Subcutaneous abdominal adipose tissue (tissue), 5 donors: ENCODE data around the gene MICU1.

ENCODE experiments used
- H3K27ac ChIP-seq: one replicate; pipeline ENCODE4 v1.7.0; 2013; ENCODE audit warnings: low read depth, mild to moderate bottlenecking, inconsistent platforms, low read length, moderate library complexity
- H3K27me3 ChIP-seq, 5 donors: one replicate each; pipeline ENCODE4 v1.7.0; 2013; ENCODE audit warnings: low read length in 5 of 5, inconsistent platforms in 1 of 5; ENCODE audit not compliant: control insufficient read depth in 5 of 5, insufficient read depth in 4 of 5
- H3K36me3 ChIP-seq, 5 donors: one replicate each; pipeline ENCODE4 v1.7.0; 2013; ENCODE audit warnings: low read length in 5 of 5; ENCODE audit not compliant: control insufficient read depth in 5 of 5, insufficient read depth in 5 of 5
- H3K4me1 ChIP-seq, 5 donors: one replicate each; pipeline ENCODE4 v1.7.0; 2013; ENCODE audit warnings: low read length in 5 of 5, mild to moderate bottlenecking in 3 of 5, moderate library complexity in 1 of 5; ENCODE audit not compliant: control insufficient read depth in 5 of 5, insufficient read depth in 5 of 5
- H3K4me3 ChIP-seq, 5 donors: one replicate each; pipeline ENCODE4 v1.7.0; 2013; ENCODE audit warnings: low read length in 5 of 5, low read depth in 1 of 5
- H3K9ac ChIP-seq, 5 donors: one replicate each; pipeline ENCODE4 v1.7.0; 2013; ENCODE audit warnings: low read length in 5 of 5, mild to moderate bottlenecking in 4 of 5, moderate library complexity in 3 of 5
- H3K9me3 ChIP-seq, 5 donors: one replicate each; pipeline ENCODE4 v1.7.0; 2013; ENCODE audit warnings: low read length in 5 of 5; ENCODE audit not compliant: control insufficient read depth in 5 of 5
- donor health status: healthy.
- donor health status: healthy.
- donor health status: healthy.
- donor health status: healthy.
- donor health status: healthy.

The MICU1 gene

DNA sequence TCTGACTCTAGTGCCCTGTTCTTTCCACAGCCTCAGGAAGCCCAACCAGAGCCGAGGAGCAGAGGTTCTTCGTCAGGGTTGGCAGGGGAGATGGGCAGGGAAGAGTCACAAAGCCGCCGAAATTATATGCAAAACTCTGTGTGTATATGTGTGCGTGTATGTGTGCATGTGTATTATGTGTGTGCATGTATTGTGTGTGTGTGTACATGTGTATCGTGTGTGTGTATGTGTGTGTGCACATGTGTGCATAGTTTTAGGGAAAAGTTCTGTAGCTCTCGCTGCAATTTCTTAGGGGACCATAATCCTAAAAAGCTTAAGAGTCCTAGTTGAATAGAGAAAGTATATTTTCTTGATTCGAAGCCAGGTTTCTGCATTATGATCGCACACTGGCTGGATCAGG lies 288.2 kb downstream of the MICU1 start:
- peaks cover 18 to 51% (median 39%) of the 10 kb centered on the region in 5 donors for H3K4me1 ChIP-seq
- H3K27ac ChIP-seq: no peak overlapping the region
- no peak overlapping the region for H3K9ac ChIP-seq

DNA sequence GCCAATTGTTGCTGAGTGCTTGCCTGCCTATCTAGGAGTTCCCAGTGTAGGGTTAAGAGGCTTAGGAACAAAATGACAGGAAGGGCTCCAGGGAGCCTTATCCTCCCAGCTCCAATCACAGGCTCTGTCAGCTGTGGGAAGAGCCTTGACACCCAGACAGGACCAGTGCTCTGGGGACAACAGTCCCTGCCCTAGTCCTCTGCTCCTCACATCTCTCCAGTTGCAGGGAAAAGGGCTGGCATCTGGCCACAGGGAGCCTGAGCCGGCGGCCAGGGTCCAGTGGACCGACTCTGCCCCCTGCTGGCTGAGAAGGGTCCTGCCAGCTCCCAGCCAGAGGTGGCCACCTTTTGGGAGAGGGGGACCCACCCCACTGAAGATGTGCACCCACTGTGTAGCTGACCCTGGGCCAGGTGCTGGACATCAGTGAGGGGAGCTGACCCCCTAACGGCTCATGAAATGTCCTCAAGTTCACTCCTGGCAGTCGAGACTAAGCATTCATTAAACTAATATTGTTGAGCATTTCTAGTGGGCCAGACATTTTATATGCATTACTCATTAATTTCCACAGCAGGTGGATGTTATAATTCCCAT lies 288.7 kb downstream of the MICU1 start:
- Histone ChIP-seq H3K4me1 (peaks cover 18 to 57% (median 45%) of the 10 kb centered on the region in 5 donors), H3K4me3 (peak overlapping the region in 1 of 5 donors; percentile 16), H3K9me3 (no peaks in the 10 kb centered on the region), H3K36me3 (peaks cover 2 to 58% (median 43%) of the 10 kb centered on the region in 5 donors), H3K27me3 (no peaks in the 10 kb centered on the region), H3K9ac (peak overlapping the region in 1 of 5 donors; percentile 53), H3K27ac (no peak overlapping the region)

More for the DNA sequence above, 288.2 kb downstream of the MICU1 start:
- Histone ChIP-seq H3K36me3 (peaks cover 2 to 63% (median 49%) of the 10 kb centered on the region in 5 donors), H3K9me3 (no peaks in the 10 kb centered on the region), H3K4me3 (no peak overlapping the region), H3K27me3 (no peaks in the 10 kb centered on the region)

- Histone ChIP-seq H3K9me3 (no peaks in the 10 kb centered on the region), H3K36me3 (peaks cover 2 to 51% (median 42%) of the 10 kb centered on the region in 5 donors), H3K4me1 (peaks cover 22 to 64% (median 52%) of the 10 kb centered on the region in 5 donors), H3K9ac (peak overlapping the region in 3 of 5 donors; percentile 6 to 53 (median 7)), H3K4me3 (peak overlapping the region in 2 of 5 donors; percentile 16 to 37), H3K27ac (no peak overlapping the region), H3K27me3 (no peaks in the 10 kb centered on the region)
Measured at GRCh38 chr10:72336259-72337038, 289.4 kb downstream of the MICU1 start.

DNA sequence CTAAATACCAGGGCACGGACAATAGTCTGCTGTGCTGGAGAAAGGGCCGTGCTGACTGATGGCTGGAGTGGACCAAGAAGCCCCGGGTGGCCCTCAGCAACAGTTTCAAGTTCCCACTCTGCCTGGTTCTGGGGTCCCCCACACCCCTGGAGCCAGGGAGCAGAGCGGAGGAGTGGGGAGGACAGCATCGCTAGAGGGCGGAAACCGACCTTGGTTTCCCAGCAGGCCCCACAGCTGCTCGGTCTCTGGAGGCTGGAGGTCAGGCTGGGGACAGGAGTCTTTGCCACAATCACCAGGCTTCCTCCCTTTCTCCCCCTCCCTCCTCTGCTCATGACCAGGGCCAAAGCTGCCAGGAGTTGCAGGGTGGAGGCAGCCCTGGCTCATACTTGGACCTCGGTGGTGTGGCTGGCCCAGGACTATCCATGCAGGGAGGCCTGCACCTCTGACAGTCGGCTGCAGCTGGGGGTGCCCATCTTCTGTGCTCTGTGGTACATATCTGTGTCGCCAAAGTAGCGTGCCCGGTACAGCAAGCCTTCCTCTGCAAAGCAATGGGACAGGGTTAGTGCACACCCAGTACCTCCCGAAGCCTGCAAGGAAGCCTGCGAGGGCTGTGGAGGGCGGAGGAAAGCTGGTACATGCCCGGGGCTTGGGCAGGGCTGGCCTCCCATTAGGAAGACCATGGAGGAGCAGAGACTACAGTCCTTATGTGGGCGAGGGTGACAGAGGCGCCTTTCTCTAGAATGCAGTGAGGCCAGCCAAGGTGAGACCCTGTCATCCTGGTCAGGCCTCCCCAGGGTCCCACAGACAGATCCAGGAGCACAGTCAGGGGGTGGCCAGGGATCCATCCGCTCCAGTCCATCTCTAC lies 290.3 kb downstream of the MICU1 start:
- Histone ChIP-seq H3K9me3 (no peaks in the 10 kb centered on the region), H3K4me3 (peak overlapping the region in 2 of 5 donors; percentile 9 to 37), H3K27ac (peak overlapping the region; percentile 62), H3K4me1 (peaks cover 22 to 68% (median 58%) of the 10 kb centered on the region in 5 donors), H3K36me3 (peaks cover 2 to 43% (median 35%) of the 10 kb centered on the region in 5 donors), H3K27me3 (no peaks in the 10 kb centered on the region), H3K9ac (peak overlapping the region in 2 of 5 donors; percentile 19 to 62)

- Histone ChIP-seq H3K27me3 (no peaks in the 10 kb centered on the region), H3K9ac (peak overlapping the region in 2 of 5 donors; percentile 19 to 62), H3K27ac (peak overlapping the region; percentile 62), H3K36me3 (peaks cover 2 to 41% (median 32%) of the 10 kb centered on the region in 5 donors), H3K4me1 (peaks cover 22 to 68% (median 65%) of the 10 kb centered on the region in 5 donors), H3K9me3 (no peaks in the 10 kb centered on the region), H3K4me3 (peak overlapping the region in 1 of 5 donors; percentile 37)
Measured at GRCh38 chr10:72334825-72335393, 291.0 kb downstream of the MICU1 start.

- H3K9ac ChIP-seq: no peak overlapping the region
- H3K4me1 ChIP-seq: peaks cover 22 to 74% (median 71%) of the 10 kb centered on the region in 5 donors
- no peaks in the 10 kb centered on the region for H3K9me3 ChIP-seq
- no peak overlapping the region for H3K27ac ChIP-seq
- H3K27me3 ChIP-seq: no peaks in the 10 kb centered on the region
- peaks cover 2 to 38% (median 32%) of the 10 kb centered on the region in 5 donors for H3K36me3 ChIP-seq
- no peak overlapping the region for H3K4me3 ChIP-seq
Measured at GRCh38 chr10:72334196-72334824, 291.6 kb downstream of the MICU1 start.

GRCh38 chr10:72333112-72334015 lies 292.5 kb downstream of the MICU1 start:
- peaks cover 22 to 84% (median 80%) of the 10 kb centered on the region in 5 donors for H3K4me1 ChIP-seq
- peak overlapping the region; percentile 77 for H3K27ac ChIP-seq
- peak overlapping the region in 2 of 5 donors; percentile 6 to 21 for H3K9ac ChIP-seq
- no peaks in the 10 kb centered on the region for H3K27me3 ChIP-seq
- H3K36me3 ChIP-seq: peaks cover 2 to 31% (median 25%) of the 10 kb centered on the region in 5 donors
- no peak overlapping the region for H3K4me3 ChIP-seq
- no peaks in the 10 kb centered on the region for H3K9me3 ChIP-seq

DNA sequence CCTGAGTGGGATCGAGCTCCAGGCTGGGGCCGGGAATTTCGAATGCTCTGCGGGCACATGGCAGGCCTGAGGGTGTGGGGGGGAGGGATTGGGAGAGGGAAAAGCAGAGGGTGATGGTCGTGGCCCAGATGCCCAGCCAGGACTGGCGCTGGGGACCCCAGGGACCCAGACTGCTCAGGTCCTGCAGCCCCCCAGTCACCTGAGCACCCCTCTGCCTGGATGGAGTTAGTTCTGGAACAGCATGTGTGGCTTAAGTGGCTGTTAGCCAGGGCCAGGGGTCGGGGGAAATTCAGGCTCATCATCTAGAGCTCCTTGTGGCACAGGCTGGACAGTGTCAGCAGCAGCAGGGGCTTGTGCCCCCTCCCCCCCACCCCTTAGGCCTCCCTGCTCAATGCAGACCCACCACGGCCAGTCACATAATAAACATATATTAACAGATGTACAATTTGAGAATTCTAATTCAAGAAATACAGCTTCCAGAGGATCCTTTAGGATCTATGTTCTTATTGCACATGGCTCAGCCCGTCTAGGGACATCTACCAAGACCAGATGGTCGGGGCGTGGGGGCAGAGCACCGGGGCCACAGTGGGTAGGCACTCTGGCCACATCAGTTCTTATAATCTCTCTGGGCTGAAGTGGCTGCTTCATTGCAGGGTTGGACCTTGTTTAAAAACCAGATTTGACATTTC lies 293.3 kb downstream of the MICU1 start:
- H3K4me1 ChIP-seq: peaks cover 23 to 92% (median 87%) of the 10 kb centered on the region in 5 donors
- H3K36me3 ChIP-seq: peaks cover 0 to 23% (median 17%) of the 10 kb centered on the region in 5 donors
- H3K27me3 ChIP-seq: no peaks in the 10 kb centered on the region
- peak overlapping the region in 1 of 5 donors; percentile 21 for H3K9ac ChIP-seq
- H3K4me3 ChIP-seq: no peak overlapping the region
- H3K9me3 ChIP-seq: no peaks in the 10 kb centered on the region
- peak overlapping the region; percentile 77 for H3K27ac ChIP-seq
